Measurements from ENCODE around the gene RIPOR1.
"Not testable (repeated sequence)": the region's sequence is repeated elsewhere in the genome, so short reads cannot be mapped to it uniquely, and the experiment has no call there.

RIPOR1 gene

GRCh38 chr16:67530013-67530939, 1.6 kb downstream of the RIPOR1 start:
- CTCF ChIA-PET = interaction anchor here (1.0 to 25.0 kb wide), 11 partner anchors 9 to 135 kb away, joined by 3 to 605 read pairs (median 10); partner anchors contain the start of genes ACD, ATP6V0D1, C16orf86 and CARMIL2
- no peak for TF ChIP-seq CTCF (IDR thresholded peaks at IDR 0.05; ENCODE audit: insufficient read depth, low read length, missing control alignments)
- POLR2A ChIA-PET = interaction anchor here (0.8 to 1.9 kb wide), 8 partner anchors 9 to 130 kb away, joined by 3 to 13 read pairs (median 3); partner anchors contain the start of genes ACD and ATP6V0D1
- no peak for DNase-seq (ENCODE audit: low read depth, low spot score)
- peak overlapping the region; percentile 73 for H3K4me3 ChIP-seq (ENCODE audit: low read depth, low read length)

GRCh38 chr16:67531247-67531646, 2.6 kb downstream of the RIPOR1 start:
- DNase-seq (ENCODE audit: low read depth, low spot score) = no peak
- CTCF ChIA-PET = interaction anchor here (1.0 to 25.0 kb wide), 6 partner anchors 10 to 134 kb away, joined by 3 to 605 read pairs (median 68); partner anchors contain the start of genes ACD, C16orf86, CARMIL2 and ENKD1

GRCh38 chr16:67533024-67533560, 4.5 kb downstream of the RIPOR1 start:
- no peak overlapping the region for H3K4me3 ChIP-seq (ENCODE audit: low read depth, low read length)
- ChIA-PET CTCF (interaction anchor here (1.0 to 25.0 kb wide), 5 partner anchors 12 to 132 kb away, joined by 3 to 605 read pairs (median 115); partner anchors contain the start of genes ACD, C16orf86, ENKD1 and PARD6A), POLR2A (no interaction called here)
- TF ChIP-seq CTCF (IDR thresholded peaks at IDR 0.05; ENCODE audit: insufficient read depth, low read length, missing control alignments) = no peak
- DNase-seq (ENCODE audit: low read depth, low spot score) = no peak

More at GRCh38 chr16:67531247-67531646, 2.6 kb downstream of the RIPOR1 start:
- POLR2A ChIA-PET = no interaction called here
- no peak overlapping the region for H3K4me3 ChIP-seq (ENCODE audit: low read depth, low read length)
- TF ChIP-seq CTCF (IDR thresholded peaks at IDR 0.05; ENCODE audit: insufficient read depth, low read length, missing control alignments) = no peak

- CTCF ChIA-PET = interaction anchor here (10.0 to 25.0 kb wide), 3 partner anchors 12 to 132 kb away, joined by 115 to 605 read pairs (median 138); partner anchors contain the start of genes ACD, C16orf86, ENKD1 and PARD6A
Measured at GRCh38 chr16:67533987-67534386, 5.4 kb downstream of the RIPOR1 start.

GRCh38 chr16:67534431-67534830, 5.8 kb downstream of the RIPOR1 start:
- POLR2A ChIA-PET = no interaction called here
- TF ChIP-seq CTCF (IDR thresholded peaks at IDR 0.05; ENCODE audit: insufficient read depth, low read length, missing control alignments) = no peak
- DNase-seq (ENCODE audit: low read depth, low spot score) = no peak
- H3K4me3 ChIP-seq (ENCODE audit: low read depth, low read length) = no peak overlapping the region
- CTCF ChIA-PET = interaction anchor here (10.0 to 25.0 kb wide), 3 partner anchors 11 to 131 kb away, joined by 115 to 605 read pairs (median 138); partner anchors contain the start of genes ACD, C16orf86, ENKD1 and PARD6A

More at GRCh38 chr16:67533987-67534386, 5.4 kb downstream of the RIPOR1 start:
- DNase-seq (ENCODE audit: low read depth, low spot score); H3K4me3 ChIP-seq (ENCODE audit: low read depth, low read length); POLR2A ChIA-PET: not testable (repeated sequence)

- no peak for DNase-seq (ENCODE audit: low read depth, low spot score)
- no peak for TF ChIP-seq CTCF (IDR thresholded peaks at IDR 0.05; ENCODE audit: insufficient read depth, low read length, missing control alignments)
- no peak overlapping the region for H3K4me3 ChIP-seq (ENCODE audit: low read depth, low read length)
- POLR2A ChIA-PET = no interaction called here
- CTCF ChIA-PET = interaction anchor here (1.0 to 25.0 kb wide), 4 partner anchors 11 to 130 kb away, joined by 3 to 605 read pairs (median 126); partner anchors contain the start of genes ACD, C16orf86, ENKD1 and PARD6A
Measured at GRCh38 chr16:67535201-67535600, 6.6 kb downstream of the RIPOR1 start.

Data from AG04449 (cell line).